Psoas muscle (tissue), 8 donors: ENCODE results near the gene KCNJ5. TPM values are rescaled to one million over a fixed set of nuclear protein-coding genes. Genes with fewer than 3 reads are reported as not detected.

ENCODE experiments used
- ATAC-seq, 4 donors: fragments of 200-7000 bp; cut with Tn5 transposase; one replicate each; pipeline ENCODE4 v1.9.1; 2020; ENCODE audit warnings: moderate library complexity in 3 of 4, mild to moderate bottlenecking in 2 of 4
- DNase-seq, 2 donors: peaks; one replicate each; pipeline ENCODE4 v3.0.0-alpha.2; 2020
- H3K27ac ChIP-seq: fragments of 200-600 bp; one replicate; pipeline ENCODE4 v1.8.0; 2022
- H3K27me3 ChIP-seq, 3 donors: fragments of 200-600 bp in 1 of 3; one replicate each; pipeline versions ENCODE4 v1.6.1 to v1.8.0; 2013 to 2022; ENCODE audit warnings: low read length in 2 of 3, mild to moderate bottlenecking in 2 of 3, moderate library complexity in 1 of 3; ENCODE audit not compliant: insufficient read depth in 3 of 3
- H3K36me3 ChIP-seq, 2 donors: fragments of 200-600 bp in 1 of 2; one replicate each; pipeline versions ENCODE4 v1.6.1 to v1.8.0; 2013 to 2022; ENCODE audit warnings: low read depth in 1 of 2, mild to moderate bottlenecking in 1 of 2, moderate library complexity in 1 of 2; ENCODE audit not compliant: insufficient read depth in 1 of 2
- H3K4me1 ChIP-seq: fragments of 200-600 bp; one replicate; pipeline ENCODE4 v1.8.0; 2022
- H3K4me3 ChIP-seq: fragments of 200-600 bp; one replicate; pipeline ENCODE4 v1.8.0; 2022; ENCODE audit warnings: mild to moderate bottlenecking
- H3K9me3 ChIP-seq: fragments of 200-600 bp; one replicate; pipeline ENCODE4 v1.8.0; 2022
- WGBS, 3 donors: extraction: QIAGEN DNeasy Blood & Tissue Kit; methylation state at CpG; one replicate each; pipeline versions ENCODE4 v1.1.6 to v1.1.7; 2013; 5-methylcytosine and 5-hydroxymethylcytosine counted together
- intact Hi-C, 2 donors: fragments of 100-400 bp; cut with DNase I; formaldehyde crosslinking; loops; one replicate each; pipeline versions ENCODE4 v1.11.0 to v1.14.2; 2022
- polyA plus RNA-seq, 3 donors: library from polyadenylated mRNA; stranded (reverse); fragments of 200-250 nt; gene quantifications; one replicate each; pipeline ENCODE4 v1.2.3, GENCODE V29; 2013
- total RNA-seq, 4 donors: library from RNA; stranded (reverse); fragmentation: NEBNext Ultra II Directional in 2 of 4; extraction: Animal tissue kit (Norgen Biotek cat#: 25700) in 2 of 4; gene quantifications; one replicate each; pipeline versions ENCODE4 v1.2.1 to v1.2.4, GENCODE V29; 2021 to 2023
- TF ChIP-seq, protein P1 (sequence below): fragments of 200-600 bp; IDR thresholded peaks from one replicate; pipeline ENCODE4 v1.8.0; 2022; ENCODE audit warnings: antibody characterized with exemption
- donor health status: healthy with polysubstance abuse.
- donor health status: DM: no; HTN: no; CAD: no; lungs with moderate emphysema.
- donor health status: Bipolar disorder and iron deficiency.
- donor health status: healthy.
- donor health status: DM: yes; HTN: yes; CAD: no.
- donor health status: DM: no; HTN: no; CAD: no.
- donor health status: DM: no; HTN: no; CAD: no.
- donor health status: DM: yes; HTN: yes; CAD: no.

KCNJ5 gene
- total and polyA plus RNA-seq, 7 donors, result 0.01 to 0.46 (median 0.24) TPM

DNA sequence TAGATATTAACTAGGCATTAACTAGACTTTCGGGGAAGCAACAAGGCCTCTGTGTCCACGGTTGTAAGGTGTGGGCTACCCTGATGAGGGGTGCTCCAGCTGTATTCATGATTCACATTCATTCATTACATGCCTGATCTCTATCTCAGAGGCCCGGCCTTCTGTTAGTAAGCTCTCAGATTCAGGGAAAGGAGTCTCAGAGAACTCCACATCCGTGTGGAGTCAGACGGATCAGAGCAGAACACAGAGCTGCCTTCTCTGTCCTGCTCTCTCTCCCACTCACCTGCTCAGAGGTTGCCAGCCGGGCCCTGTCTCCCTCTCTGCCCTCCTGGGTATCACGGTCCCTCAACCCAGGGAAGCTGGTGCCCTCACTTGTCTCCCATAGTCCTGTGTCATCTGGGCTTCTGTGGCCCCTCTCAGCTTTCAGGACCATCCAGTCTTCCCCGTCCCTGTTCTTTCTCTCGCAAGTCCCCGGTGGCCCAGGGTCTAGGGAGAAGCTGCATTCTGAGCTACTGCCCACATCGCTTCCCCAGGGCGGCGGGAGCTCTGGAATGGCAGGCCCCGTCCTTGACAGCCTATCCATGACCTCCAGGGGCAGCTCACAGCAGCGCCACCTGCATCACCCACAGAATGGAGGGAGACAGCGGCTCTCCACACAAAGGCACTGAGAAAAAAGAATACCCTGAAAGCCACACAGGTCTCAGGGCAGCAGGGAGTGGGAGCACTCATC, 47.2 kb downstream of the KCNJ5 start:
- ATAC-seq (no peak), DNase-seq (no peak)
- TF ChIP-seq, protein P1, sequence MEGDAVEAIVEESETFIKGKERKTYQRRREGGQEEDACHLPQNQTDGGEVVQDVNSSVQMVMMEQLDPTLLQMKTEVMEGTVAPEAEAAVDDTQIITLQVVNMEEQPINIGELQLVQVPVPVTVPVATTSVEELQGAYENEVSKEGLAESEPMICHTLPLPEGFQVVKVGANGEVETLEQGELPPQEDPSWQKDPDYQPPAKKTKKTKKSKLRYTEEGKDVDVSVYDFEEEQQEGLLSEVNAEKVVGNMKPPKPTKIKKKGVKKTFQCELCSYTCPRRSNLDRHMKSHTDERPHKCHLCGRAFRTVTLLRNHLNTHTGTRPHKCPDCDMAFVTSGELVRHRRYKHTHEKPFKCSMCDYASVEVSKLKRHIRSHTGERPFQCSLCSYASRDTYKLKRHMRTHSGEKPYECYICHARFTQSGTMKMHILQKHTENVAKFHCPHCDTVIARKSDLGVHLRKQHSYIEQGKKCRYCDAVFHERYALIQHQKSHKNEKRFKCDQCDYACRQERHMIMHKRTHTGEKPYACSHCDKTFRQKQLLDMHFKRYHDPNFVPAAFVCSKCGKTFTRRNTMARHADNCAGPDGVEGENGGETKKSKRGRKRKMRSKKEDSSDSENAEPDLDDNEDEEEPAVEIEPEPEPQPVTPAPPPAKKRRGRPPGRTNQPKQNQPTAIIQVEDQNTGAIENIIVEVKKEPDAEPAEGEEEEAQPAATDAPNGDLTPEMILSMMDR, result no peak
- H3K4me1 ChIP-seq, result no peaks in the 10 kb centered on the region
- WGBS, 3 donors, result 90 to 96% (median 94%) methylated on average over 16 of the region's 16 CpGs
- intact Hi-C loops, result no loop called here
- H3K27ac ChIP-seq, result no peak overlapping the region
- H3K9me3 ChIP-seq, result no peaks in the 10 kb centered on the region
- H3K36me3 ChIP-seq, result no peaks in the 10 kb centered on the region
- H3K27me3 ChIP-seq, result peaks cover 0 to 30% (median 1%) of the 10 kb centered on the region in 3 donors
- no peak overlapping the region for H3K4me3 ChIP-seq

- TF ChIP-seq, protein P1, result no peak
- Histone ChIP-seq H3K36me3 (no peaks in the 10 kb centered on the region), H3K4me1 (no peaks in the 10 kb centered on the region), H3K9me3 (no peaks in the 10 kb centered on the region), H3K27ac (no peak overlapping the region), H3K27me3 (peaks cover 0 to 30% (median 1%) of the 10 kb centered on the region in 3 donors), H3K4me3 (no peak overlapping the region)
- DNase-seq, result no peak
- no peak for ATAC-seq
- 26 to 32% (median 27%) methylated on average over 11 of the region's 11 CpGs for WGBS, 3 donors
- intact Hi-C loops, result no loop called here
These were observed 48.4 kb downstream of the KCNJ5 start for GRCh38 chr11:128939591-128939990.

DNA sequence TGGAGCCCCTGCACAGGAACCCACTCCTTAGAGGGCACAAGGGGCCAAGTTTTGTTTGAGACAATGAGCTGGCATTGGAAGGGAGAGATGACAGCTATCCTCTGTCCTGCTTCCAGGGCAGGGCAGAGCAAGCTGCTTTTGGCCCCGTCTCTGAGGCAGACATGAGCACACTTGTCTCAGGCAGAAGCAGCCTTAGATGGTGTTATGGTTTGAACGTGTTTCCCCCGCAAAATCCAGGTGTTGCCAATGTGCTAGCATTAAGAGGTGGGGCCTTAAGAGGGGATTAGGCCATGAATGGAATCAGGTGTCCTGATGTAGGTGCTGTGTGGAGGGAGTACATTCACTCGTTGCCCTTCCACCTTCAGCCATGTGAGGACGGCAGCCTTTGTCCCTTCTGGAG, 49.0 kb downstream of the KCNJ5 start:
- Histone ChIP-seq H3K4me3 (no peak overlapping the region), H3K9me3 (no peaks in the 10 kb centered on the region), H3K36me3 (no peaks in the 10 kb centered on the region), H3K4me1 (no peaks in the 10 kb centered on the region), H3K27ac (no peak overlapping the region), H3K27me3 (peaks cover 0 to 30% (median 1%) of the 10 kb centered on the region in 3 donors)
- intact Hi-C loops, result no loop called here
- no peak for ATAC-seq
- TF ChIP-seq, protein P1, result no peak
- DNase-seq, result no peak
- WGBS, 3 donors, result 26 to 47% (median 36%) methylated on average over 5 of the region's 5 CpGs

GRCh38 chr11:128940603-128941002, 49.4 kb downstream of the KCNJ5 start:
- Histone ChIP-seq H3K4me3 (no peak overlapping the region), H3K27ac (no peak overlapping the region), H3K36me3 (no peaks in the 10 kb centered on the region), H3K9me3 (no peaks in the 10 kb centered on the region), H3K4me1 (no peaks in the 10 kb centered on the region), H3K27me3 (peaks cover 0 to 30% (median 1%) of the 10 kb centered on the region in 3 donors)
- TF ChIP-seq, protein P1, result no peak
- ATAC-seq (no peak), DNase-seq (no peak)
- WGBS, 3 donors, result 40 to 51% (median 47%) methylated on average over 15 of the region's 15 CpGs
- intact Hi-C loops, result no loop called here

GRCh38 chr11:128941110-128941509, 50.0 kb downstream of the KCNJ5 start:
- Histone ChIP-seq H3K27ac (no peak overlapping the region), H3K4me3 (no peak overlapping the region), H3K9me3 (no peaks in the 10 kb centered on the region), H3K36me3 (no peaks in the 10 kb centered on the region), H3K4me1 (no peaks in the 10 kb centered on the region), H3K27me3 (peaks cover 0 to 30% (median 1%) of the 10 kb centered on the region in 3 donors)
- TF ChIP-seq, protein P1, result no peak
- no peak for DNase-seq
- intact Hi-C loops, result no loop called here
- ATAC-seq, result no peak
- WGBS, 3 donors, result 55 to 68% (median 63%) methylated on average over 8 of the region's 8 CpGs
